ENCODE data around the gene RHOD.

Gene RHOD

DNA sequence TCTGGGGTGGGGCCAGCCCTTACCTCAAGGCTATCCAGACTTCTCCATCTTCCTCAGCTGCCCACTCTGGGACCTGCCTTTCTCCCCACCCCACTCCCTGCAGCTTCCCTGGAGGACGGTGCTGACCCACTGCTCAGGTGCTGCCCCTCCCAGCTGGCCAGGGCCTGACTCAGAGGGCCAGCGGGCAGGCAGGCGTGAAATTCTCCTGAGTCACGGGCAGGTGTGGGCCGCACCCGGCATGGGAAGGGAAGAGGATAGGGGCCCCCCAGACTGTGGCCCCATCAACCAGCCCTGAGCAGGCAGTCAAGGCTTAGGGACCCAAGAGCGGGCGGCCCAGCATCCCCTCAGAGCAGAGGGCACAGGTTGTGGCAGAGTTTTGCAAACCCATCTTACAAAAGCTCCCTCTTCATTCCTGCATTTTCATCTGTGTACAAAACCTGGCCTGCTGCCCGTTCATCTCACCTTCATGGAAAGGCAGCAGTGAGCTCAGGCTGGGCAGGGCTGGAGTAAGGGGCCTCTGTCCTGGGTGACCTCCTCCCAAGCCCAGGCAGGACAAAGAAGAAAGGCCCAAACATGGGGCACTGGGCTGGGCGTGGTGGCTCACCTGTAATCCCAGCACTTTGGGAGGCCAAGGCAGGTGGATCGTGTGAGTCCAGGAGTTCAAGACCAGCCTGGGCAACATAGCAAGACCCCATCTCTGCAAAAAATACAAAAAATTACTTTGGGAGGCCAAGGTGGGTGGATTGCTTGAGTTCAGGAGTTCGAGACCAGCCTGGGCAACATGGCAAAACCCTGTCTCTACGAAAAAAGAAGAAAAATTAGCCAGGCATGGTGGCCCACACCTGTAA lies 6.1 kb downstream of the RHOD start:
- DNase-seq (ENCODE audit: low spot score) = no peak

DNA sequence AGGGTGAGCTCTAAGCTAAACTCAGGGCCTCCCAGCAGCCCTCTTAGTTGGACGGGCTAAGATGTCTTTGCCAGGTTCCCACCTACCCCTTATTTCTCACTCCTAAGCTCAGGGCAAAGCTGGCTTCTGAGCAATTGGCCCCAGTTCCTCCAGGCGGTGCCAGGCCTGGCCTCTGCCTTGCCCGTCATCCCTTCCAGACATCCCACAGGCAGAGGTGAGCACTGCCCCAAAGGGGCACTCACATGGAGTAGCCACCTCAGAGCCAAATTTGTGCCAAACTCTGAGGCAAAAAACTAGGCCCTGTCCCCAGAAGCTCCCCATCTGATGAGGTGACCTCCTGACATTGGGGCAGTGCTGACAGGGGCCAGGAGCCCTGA lies 9.7 kb downstream of the RHOD start:
- DNase-seq (ENCODE audit: low spot score) = no peak

DNA sequence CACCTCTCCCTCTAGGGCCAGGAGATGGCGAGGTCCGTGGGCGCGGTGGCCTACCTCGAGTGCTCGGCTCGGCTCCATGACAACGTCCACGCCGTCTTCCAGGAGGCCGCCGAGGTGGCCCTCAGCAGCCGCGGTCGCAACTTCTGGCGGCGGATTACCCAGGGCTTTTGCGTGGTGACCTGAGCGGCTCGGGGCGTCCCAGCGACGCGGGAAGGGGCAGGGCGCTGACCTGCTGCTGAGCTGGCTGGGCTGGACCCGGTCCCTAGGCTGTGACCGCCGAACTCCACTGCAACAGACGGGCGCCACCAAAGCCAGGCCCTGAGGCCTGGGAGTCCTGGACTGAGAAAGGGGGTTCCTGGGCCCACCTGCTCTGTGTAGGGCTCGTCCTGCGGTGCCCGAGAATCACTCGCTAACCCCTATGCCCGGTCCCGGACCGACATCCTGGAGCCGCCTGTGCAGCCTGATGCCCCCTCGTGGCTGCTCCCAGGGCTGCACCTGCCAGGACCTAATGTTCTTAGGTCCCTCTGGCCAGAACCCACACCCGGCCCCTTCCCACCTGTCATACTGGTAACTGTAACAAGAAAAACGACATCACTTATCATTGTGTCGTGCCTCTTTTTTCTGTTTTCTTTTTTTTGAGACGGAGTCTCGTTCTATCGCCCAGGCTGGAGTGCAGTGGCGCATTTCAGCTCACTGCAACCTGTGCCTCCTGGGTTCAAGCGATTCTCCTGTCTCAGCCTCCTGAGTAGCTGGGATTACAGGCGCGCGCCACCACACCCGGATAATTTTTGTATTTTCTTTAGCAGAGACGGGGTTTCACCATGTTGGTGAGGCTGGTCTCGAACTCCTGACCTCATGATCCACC lies 15.0 kb downstream of the RHOD start:
- no peak for DNase-seq (ENCODE audit: low spot score)

GRCh38 chr11:67072295-67072694 lies 15.6 kb downstream of the RHOD start:
- DNase-seq (ENCODE audit: low spot score) = no peak

DNA sequence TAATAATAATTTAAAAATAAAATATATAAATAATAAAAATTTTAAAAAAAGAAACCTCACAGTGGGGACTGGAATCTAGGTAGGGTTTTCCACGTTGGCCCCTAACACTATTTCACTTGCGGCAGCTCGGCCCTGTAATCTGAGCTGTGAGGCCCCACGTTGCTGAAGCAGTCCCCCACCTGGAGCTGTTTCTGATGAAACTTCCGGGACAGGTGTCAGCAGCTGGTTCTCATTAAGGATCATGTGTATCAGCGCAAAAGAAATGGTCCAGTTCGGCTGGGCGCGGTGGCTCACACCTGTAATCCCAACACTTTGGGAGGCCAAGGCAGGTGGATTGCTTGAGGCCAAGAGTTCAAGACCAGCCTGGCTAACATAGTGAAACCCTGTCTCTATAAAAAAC lies 17.3 kb downstream of the RHOD start:
- no peak for DNase-seq (ENCODE audit: low spot score)

DNA sequence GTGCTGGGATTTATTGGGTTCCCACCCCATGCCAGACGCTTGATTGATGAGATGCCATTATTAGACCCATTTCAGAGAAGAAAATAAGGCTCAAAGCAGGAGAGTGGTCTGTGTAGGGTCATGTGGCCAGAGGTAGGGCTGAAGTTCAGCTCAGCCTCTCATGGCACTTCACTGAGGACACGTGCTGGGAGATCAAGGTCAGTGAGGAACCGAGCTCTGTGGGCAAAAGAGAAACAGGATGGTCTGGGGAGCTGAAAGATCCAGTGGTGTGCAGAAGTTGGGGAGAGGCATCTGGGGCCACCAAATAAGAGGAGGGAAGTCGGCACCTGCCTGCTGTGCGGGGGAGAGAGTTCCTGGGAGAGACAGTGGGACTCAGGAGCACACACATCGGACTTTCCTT lies 19.6 kb downstream of the RHOD start:
- no peak for DNase-seq (ENCODE audit: low spot score)

DNA sequence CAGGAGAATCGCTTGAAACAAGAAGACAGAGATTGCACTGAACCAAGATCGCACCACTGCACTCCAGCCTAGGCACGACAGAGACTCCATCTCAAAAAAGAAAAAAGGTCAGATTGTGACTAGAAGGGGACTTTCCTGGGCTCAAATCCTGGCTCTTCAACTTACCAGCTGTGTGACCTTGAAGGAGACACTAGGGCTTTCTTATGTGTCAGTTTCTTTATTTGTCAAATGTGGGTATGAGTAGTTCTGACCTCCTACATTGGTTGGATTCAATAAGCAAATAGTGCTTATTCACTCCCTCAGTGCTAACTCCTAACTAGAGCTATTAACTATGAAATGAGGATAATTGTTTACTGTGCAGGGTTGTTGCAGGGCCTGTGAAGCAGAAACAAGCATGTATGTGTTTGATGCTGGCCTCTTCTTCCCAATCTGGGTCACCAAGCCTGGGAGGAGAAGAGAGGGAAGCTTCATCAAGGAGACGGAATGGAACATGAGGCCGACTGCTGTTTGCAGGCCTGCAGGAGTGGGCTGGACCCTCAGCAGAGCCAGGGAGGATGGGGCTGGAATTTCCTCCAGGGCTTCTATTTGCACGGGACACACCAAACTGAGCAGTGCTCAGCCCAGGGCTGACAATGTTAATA lies 22.5 kb downstream of the RHOD start:
- DNase-seq (ENCODE audit: low spot score) = no peak

DNA sequence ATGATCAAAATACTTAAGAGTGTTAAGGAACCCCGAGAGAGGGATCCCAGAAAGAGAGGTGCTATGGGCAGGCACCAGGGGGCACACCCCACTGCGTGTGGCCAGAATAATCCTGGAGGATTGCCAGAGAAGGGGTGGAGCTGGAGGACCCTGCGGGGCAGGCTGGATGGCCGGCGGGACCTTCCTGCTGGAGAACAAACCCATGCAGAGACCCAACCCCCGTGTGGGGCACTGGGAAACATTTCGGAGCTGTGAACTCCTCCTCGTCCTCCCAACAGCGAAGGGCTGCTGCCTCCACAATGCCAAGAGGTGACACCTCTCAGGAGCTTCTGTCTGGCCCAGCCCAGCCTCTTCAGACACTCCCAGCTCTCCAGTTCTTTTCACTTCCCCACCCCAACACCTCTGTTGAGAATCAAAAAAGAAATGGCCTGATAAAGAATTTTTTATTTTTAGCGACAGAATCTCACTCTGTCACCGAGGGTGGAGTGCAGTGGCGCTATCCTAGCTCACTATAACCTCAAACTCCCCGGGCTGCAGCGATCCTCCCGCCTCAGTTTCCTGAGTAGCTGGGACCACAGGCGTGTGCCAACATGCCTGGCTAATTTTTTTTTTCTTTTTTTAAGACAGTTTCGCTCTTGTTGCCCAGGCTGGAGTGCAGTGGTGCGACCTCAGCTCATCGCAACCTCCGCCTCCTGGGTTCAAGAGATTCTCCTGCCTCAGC lies 25.6 kb downstream of the RHOD start:
- DNase-seq (ENCODE audit: low spot score) = no peak

- DNase-seq (ENCODE audit: low spot score) = no peak
Measured at GRCh38 chr11:67083786-67084366, 27.2 kb downstream of the RHOD start.

DNA sequence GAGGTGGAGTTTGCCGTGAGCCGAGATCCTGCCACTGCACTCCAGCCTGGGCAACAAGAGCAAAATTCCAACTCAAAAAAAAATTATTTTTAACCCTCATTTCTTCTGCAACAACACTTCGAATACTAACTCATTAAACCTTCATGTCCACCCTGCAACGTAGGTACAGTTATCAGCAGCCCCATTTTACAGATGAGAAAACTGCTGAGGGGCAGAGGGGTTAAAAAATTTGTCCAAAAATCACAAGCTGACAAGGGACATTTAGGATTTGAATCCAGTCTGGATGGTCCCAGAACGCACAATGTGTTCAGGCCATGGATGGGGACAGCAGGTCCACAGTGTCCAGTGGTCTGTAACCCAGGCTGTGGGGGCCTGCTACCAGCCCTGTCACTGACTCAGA lies 29.0 kb downstream of the RHOD start:
- DNase-seq (ENCODE audit: low spot score) = no peak

GRCh38 chr11:67090717-67091116 lies 34.1 kb downstream of the RHOD start:
- DNase-seq (ENCODE audit: low spot score) = no peak

DNA sequence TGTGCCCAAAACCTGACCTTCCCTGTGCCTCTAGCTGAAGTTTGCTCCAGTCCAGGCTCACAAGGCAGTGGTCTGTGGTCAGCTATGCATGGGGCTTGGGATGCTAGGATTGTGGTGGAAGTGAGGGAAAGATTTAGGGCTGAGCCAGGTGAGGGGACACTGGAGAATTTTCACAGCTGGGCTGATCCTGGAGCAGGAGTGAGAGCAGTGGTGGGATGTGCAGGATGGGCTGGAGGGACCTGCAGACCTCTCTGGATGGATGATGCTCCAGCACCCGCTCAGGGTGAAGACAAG lies 38.5 kb downstream of the RHOD start:
- no peak for DNase-seq (ENCODE audit: low spot score)

- DNase-seq (ENCODE audit: low spot score) = no peak
Measured at GRCh38 chr11:67098799-67099429, 42.3 kb downstream of the RHOD start.

DNA sequence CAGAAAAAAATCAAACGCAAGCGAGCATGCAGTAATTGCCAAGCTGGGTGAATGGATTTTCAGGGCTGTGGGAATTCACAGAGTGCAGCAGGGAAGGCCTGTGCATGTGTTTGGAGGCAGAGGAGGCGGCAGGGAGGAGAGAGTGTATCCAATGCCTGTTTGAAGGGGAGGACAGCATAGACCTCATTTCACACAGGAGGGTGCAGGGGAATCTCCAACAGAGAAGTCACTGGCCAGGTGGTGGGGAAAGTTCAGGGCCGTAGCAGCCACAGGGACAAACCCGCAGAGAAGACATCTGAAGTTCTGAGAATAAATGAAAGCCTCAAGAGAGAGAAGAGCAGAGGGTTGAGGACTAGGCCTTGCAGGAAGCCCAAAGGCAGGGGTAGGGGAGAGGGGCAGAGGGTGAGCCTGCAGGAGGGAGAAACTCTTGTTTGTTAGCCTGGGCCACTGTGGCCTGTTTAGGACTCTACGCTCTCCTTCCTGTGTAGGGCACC lies 43.2 kb downstream of the RHOD start:
- DNase-seq (ENCODE audit: low spot score) = no peak

GRCh38 chr11:67102664-67103063 lies 46.0 kb downstream of the RHOD start:
- no peak for DNase-seq (ENCODE audit: low spot score)

- DNase-seq (ENCODE audit: low spot score) = no peak
Measured at GRCh38 chr11:67105964-67106363, 49.3 kb downstream of the RHOD start.

GRCh38 chr11:67111261-67111660 lies 54.6 kb downstream of the RHOD start:
- DNase-seq (ENCODE audit: low spot score) = no peak

DNA sequence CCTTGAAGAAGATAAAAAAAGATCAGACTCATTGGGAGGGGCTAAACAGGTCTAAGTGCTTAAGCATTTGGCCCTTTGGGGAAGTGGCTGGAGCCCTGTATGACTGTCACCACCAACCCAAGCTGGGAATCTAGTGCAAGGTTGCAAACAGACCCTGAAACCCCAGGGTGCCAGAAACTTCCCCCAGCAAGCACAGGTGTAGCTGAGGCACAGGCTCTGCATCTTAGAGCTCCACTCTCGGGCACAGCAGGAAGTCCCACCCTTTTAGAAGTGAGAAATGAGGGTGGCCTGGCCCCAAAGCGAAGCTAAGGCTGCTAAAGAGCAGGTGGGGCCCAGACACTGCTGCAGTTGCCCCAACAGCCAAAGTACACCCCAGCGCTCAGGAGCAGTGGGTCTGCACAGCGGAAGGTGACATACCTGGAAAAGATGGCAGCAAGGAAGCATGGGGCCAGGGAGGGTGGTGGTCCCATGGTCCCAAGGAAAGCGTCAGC lies 56.6 kb downstream of the RHOD start:
- no peak for DNase-seq (ENCODE audit: low spot score)

GRCh38 chr11:67114275-67114896 lies 57.7 kb downstream of the RHOD start:
- DNase-seq (ENCODE audit: low spot score) = no peak

GRCh38 chr11:67116758-67117105 lies 60.1 kb downstream of the RHOD start:
- no peak for DNase-seq (ENCODE audit: low spot score)

DNA sequence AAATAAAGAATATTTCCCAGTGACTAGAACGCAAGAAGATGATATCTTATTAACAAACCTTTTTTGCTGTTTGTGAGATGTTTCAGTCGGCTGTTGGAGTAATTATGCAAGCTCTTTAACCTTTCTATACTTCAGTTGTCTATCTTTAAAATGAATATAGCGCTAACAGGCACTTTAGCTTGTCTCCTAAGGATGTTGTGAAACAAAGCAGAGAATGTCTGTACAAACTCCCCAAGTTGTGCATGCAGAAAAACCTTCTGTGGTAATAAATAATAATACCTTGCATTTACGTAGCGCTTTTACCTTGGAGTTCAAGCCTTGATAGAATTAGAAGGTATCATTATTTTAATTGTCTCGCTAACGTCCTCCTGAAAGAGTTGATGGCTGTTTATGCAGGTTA lies 60.5 kb downstream of the RHOD start:
- no peak for DNase-seq (ENCODE audit: low spot score)
